Dermis blood vessel endothelial cell (primary cell): ENCODE data around the gene SMIM32. TPM values are rescaled to one million over a fixed set of nuclear protein-coding genes. Genes with fewer than 3 reads are reported as not detected.

Source experiments
- DNase-seq: peaks from one replicate; pipeline ENCODE4 v3.0.0; 2010
- total RNA-seq: library from RNA; depleted of rRNA; stranded (reverse); fragments of >200 nt; gene quantifications from 2 replicates; pipeline ENCODE4 v1.2.3, GENCODE V29; 2014

The SMIM32 gene
- not detected in 2 replicates for total RNA-seq

DNA sequence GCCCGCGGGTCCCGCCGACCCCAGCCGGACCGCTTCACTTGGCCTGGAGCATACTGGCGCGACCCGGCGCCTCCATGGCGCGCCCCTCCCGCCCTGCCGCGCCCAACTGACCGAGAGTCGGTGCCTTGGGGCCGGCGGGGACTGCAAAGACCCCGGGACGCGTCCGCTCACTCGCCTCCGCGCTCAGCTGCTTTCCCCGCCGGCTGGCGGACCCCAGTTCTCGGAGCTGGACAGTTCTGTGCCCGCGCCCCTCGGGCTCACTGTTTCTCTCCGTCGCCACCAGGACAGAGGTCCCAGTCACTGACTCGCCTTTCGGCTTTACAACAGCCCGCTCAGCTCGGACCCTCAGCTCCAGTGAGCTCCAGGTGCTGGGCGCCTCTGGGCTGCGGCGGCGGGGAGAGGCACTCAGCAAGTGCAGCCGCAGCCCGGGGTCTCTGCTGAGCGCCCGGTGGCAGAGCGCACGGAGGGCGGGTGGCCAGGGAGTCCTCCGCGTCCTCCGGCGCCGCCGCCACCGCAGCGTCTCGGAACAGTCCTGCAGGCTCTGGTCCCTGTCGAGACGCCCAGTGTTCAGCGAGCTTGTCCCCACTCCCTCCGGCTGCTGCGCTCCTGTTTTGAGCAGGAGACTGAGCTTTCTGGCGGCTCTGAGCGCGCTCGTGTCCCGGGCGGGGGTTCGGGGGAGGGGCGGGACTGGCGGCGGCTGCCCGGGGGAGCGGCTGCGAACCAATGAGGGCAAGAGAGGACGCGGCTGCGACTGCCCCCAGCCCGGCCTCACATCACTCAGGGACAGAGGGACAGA is at the start of gene SMIM32:
Gene SMIM32 (minus strand): TSS at position 637 of the 796 bp plus-strand sequence. CDS start 638 bp downstream, outside the sequence.
- peak; percentile 37 for DNase-seq

DNA sequence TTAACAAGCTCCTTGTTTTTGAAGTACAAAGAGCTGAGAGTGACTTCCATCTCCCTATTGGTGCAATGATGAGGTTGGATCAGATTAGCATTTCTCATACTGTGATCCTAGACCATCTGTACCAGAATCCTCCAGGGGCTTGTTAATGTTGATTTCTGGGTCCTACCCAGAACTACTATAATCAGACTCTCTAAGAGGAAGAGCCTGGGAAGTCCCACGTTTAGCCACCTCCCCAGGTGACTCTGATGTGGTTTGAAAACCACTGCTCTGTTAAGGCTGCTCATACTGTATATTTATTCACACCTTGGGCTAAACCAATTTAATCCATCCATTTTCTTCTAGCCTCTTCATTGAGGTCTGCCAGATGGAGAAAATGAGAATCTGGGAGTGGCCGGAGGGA is 49.6 kb upstream of the SMIM32 start:
- DNase-seq = no peak

DNA sequence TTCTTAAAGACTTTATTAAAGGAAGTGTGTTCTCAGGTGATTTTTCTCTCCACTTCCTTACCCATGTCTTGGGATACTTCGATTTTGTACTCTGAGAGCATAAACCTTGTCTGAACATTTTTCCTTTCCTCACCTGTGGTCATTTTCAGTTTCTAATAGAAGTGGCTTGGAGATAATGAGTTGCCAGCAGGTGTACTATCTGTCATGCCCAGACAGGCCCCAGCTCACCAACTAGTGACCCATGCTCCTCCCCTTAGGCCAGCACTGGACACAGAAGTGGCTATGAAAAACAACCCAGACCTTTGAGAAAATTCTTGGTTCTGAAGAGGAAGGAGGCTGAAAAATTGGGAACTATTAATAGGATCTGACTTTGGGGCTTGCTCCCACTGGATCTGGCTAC is 49.2 kb upstream of the SMIM32 start:
- no peak for DNase-seq

DNA sequence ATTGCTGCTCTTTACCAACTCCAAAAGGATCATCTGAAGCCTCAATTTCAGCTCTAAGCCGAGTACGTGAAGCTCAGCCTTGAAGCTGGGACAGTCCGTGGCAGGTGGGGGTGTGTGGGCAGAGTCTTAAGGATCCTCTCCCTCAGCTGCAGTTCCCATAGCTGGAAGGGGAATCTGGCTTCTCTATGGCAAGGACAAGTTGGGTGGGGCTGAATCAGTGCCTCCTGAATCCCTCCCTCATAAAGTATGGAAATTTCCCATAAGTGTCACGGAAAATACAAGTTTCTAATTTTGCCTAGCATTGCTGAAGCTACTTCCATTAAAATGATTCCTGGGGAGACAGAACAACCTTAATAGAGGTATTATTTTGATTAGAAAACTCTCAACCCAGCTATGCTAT is 47.9 kb upstream of the SMIM32 start:
- DNase-seq = no peak

DNA sequence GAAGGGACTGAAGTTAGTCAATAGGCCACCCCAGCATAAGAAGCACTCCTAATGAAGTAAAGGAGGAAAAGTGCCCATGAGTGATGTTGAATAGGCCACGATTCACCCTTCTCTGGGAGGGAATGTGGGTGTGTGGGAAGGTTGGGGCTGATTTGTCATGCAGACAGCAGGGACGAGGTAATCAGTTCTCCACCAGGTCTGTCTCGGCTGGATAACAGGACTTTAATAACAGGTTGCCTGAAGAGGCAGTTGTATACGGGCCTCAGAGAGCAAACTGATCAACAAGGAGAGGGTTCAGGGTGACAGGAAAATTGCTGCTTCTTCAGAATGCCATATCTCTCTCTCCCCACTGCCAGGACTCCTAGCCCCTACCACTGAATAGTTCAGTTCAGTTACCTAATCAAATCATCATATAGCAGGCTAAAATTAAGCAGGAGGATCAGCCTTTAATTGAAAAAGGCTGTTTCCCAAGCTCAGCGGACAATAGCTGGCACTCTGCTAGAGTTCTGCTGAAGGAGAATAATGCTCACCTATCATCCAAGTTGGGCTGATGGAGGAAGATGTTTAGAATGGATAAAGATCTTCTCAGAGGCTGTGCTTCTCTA is 43.6 kb upstream of the SMIM32 start:
- no peak for DNase-seq

DNA sequence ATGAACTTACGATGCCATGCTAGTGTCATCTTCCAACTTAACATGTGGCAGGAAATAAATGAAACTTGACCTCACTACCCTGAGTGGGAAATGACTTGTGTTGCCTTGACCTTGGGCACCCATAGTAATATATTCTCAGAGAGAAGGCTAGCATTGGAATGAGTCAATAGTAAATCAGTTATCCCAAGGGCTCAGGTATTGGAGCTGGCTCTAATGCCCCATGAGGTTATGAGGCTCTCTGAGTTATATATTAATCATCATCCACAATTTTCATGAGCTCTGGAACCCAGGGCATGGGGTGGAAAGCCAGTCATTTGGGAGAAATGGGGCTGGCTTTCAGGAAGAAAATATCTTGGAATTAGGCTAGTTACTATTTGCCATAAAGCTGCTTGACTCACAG is 42.4 kb upstream of the SMIM32 start:
- DNase-seq = no peak

DNA sequence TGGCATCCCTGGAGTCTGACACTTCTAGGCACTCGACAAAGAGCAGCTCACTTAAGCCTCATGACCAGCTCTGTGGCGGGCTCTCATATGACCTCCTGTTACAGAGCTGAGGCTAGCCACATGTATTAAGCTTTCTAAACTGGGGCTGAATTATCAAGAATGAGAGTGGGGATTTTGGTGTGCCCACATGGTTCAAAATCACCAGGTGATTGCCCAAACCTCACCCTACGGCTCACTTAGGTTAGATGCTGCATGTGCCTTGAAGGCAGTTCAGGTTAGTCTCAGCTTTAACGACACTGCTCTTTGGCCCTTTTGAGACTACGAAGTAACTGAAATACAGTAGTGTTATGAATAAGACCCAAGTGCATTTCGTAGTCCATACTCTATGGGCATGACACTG is 39.4 kb upstream of the SMIM32 start:
- DNase-seq = no peak

DNA sequence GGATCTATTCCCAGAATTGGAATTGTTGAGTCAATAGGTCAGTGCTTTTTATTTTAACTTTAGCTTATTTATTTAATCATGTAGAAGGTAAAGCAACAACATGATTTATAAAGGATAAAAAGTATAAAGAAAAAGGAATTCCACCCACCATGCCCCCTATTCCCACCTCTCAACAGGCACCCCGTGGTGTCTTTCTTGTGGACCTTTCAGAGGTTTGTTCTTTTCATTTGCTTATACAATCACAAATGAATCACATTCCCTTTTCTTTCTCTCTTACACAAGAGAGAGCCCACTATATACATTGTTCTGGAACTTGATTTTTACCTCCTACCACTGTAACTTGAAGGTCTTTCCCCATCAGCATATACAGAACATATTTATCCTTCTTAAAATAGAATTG is 37.2 kb upstream of the SMIM32 start:
- DNase-seq = no peak

DNA sequence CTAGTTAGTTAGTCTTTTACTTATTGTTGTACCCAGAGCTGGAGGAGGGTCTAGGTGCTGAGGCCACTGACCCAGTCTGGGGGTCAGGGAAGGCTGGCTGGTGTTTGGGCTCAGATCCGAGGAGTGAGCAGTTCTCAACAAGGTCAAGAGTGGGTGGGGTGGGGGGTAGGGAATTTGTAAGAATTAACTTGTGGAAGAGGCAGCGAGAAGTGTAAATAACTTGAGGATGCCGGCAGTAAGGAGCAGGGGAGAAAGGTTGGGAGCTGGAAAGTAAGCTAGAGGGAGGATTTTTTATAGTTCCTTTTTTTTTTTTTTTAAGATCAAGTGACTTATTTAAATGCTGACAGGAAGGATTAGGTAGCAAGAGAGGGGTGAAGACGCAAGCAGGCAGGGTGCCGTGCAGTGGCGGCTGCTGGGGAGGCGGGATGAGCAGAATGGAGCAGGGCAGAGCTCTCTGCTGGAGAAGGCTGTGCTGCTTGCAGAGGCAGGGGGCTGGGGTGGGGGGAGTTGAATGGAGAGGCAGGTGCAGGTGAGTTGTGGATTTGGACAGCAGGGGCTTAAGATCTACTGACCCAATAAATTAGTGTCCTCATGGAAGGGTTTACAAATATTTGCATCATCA is 35.3 kb upstream of the SMIM32 start:
- DNase-seq = no peak

DNA sequence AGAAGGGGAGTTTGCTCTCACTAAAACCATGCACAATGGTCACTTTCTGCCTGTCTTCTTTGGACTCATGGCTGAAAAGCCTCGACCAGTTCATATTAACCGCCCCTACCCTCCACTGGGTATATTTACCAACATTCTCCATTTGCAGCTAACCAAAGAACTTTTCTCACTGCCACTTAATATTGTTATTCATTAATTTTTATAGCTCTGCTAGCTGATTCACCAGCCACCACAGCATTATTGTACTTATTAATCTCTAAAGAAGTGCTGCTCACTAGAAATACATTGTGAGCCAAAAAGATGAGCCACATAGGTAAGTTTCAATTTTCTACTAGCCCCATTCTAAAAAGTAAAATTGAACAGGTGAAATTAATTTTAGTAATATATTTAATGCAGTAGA is 33.4 kb upstream of the SMIM32 start:
- DNase-seq = no peak

DNA sequence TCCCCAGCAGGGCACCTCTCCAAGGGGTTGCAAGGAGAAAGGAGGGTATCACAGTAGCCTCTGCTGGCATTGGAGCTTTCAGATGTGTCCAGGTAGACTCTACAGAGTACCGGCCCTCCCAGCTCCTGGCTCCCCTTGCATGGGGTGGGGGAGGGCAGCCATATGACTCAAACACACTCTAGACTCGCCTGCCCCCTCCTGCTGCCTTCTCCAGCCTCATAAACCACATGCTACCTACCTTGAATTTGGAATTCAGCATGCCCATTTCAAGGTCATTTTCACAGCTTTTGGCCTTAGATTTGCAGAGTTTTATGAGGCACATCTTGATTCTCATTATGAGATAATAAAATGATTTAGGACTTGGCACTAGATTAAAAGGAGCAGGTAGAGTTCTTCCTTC is 32.8 kb upstream of the SMIM32 start:
- no peak for DNase-seq

DNA sequence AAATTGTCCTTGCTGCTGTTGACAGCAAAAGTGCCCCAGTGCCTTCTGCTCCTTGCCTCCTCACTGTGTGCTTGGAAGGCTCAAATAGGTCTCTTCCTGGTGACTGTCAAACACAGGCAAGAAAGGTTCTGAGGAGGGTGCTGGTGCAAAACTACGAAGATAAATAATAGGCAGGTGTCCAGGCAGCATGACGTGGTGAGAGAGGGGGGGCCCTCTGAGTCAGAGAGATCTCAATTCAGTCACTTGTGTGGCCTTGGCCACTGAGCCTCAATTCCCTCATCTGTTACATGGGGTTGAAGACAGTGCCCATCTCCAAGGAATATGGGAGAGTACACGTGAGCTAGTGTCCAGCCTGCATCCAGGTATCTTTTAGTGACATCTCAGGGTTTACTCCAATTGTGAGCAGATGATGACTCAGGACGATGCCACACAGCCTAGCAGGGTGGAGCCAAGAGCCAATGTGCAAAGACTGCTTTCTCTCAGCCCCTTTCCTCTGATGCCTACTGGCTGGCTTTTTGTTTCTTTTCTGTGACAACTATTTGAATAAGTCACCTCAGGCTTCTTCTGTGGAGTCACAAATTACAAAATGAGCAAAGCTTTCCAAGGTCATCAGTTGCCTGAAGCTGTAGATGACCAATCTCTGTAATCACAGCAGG is 29.7 kb upstream of the SMIM32 start:
- no peak for DNase-seq

DNA sequence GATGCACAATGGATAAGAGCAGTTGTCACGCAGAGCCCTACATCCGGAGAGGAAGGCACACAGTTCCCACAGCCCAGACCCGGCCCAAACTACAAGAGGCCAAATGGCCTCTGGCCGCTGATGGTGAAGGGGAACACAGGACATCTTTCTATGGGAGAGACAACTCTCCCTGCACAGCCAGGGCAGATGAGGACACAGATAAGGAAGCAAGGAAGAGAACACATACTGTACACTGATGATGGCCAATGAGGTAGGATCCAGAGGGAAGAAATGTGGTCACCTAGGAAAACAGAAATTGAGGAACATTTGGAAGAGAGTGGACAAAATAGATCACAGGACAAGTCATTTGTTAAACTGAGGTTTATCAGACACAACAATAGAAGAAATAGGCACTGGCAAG is 28.4 kb upstream of the SMIM32 start:
- no peak for DNase-seq

DNA sequence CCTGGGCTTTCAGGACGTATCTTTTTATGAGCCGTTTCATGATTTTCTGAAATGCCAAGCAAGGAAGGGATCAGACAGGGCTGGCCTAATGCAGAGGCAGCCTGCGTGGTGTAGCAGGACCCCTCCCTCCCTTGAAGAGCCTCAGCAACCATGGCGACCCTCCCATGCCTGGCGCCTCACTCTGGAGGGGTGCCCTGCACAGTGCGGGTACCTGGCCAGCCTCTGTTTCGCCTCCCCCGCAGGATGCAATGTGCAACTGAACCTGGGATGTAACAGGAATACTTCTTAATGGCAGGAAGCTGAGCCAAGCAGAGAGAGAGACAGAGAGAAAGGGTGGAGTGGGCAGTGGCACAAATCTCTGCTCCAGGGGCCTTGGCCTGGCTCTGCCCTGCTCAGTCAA is 23.3 kb upstream of the SMIM32 start:
- no peak for DNase-seq

DNA sequence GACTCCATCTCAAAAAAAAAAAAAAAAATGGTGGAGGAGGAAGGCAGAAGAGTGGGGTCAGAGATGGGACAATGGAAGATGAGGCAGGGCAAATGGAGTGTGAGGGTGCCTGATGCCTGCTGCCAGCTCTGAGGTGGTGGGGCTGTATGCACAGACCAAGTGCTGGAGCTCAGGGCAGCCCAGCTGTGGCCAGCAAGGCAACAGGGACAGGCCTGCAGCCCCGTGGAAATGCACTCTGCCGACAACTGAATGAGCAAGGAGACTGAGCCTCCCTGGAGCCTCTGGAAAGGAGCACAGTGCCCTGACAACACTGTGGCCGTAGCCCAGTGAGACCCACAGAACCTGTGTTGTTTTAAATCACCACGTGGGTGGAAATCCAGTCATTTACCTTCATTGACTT is 22.9 kb upstream of the SMIM32 start:
- no peak for DNase-seq

DNA sequence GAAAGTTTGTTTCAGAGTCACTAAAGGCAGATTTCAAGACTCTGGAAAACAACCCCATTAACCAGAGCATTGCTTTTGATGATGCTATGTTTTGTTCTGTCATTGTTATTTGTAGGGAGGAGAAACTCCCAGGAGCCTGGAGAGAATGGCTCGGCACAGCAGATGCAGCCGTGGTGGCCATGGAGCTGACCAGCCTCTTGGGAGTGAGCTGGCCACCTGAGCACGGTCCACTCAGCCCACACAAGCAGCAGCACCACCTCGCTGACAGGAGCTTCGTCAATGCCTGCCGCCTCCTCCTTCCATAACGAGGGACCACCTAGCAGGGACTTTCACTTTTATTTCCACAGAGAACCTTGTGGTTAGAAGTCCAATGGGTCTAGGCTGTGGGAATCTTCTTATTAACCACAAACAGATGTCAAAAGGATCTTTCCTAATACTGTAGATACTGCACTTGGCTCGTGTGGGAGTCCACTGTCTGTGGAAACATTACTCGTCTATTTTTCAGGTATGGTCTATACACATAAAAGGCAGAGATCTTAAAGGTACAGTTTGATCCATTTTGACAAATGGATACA is 21.0 kb upstream of the SMIM32 start:
- no peak for DNase-seq

DNA sequence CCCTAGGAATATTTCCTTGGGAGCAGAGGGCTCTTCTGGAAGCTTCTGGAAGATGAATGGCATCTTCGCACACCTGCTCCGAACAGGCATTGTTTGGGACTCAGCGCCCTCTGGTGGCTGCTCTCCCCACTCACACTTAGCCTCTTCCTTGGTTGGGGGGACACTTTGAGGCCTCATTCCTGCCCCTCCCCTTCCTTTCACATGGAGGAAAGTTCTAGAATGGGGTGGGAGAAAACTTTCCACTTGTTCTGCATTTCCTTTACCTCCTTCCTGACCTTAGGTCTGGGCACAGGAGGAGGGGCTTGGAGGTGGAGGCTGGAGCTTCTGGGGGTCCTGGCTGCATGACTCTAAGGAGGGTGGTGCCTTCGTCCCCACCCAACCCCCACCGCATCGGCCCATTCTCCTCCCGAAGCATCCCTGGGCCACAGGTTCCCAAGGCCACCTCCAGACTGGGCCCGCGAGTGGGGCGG is 19.3 kb upstream of the SMIM32 start:
- peak; percentile 76 for DNase-seq

DNA sequence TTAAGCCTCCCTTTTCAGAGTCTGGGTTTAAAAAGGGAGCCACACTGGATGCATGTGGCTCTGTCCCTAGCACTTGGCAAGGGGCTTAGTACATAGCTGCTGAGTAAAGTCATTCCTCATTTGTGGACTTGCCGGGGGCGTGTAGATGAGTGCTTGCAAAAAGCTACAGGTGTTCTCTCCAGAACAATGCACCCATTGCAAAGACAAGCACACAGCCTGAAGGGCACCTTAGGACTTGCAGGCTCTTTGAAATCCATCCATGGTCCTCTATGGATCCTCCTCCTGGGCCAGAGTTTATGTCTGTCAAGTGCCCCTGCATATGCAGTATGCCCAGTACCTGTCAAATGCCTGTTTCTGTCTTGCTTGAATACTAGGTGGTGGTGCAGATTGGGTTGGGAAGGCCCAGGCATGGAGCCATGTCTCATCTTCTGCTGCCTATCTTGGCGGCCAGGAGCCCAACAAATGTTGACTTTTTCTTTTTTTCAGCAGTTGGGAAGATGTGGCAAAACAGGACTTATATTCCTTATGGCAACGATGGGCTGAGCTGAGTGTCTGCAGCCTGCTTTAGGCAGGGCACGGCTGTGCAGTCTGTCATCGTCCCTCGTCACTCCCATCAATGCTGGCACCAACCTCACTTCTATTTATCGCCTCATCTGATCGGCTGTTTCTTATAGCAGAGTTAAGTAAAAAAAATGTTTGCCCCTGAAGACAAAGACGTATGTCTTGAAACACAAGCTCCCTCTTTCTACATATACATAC is 18.5 kb upstream of the SMIM32 start:
- no peak for DNase-seq

DNA sequence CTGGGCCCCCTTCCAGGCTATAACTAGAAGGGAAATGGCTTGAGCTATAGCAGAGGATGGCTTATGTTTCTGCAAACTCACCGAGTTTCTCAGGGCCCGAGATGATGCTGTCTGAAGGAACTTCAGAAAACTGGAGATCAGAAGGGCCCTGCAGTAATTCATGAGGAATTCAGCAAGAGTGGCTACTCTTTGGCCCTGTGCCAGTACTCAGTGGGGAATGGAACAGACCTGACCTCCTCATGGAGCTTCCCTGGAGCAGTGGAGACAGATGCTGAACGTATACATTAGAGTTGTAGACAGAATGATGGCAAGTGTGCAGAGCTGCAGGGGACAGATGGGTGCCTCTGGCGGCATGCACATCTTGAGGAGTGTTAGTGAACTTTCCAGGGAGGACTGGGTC is 17.3 kb upstream of the SMIM32 start:
- no peak for DNase-seq

DNA sequence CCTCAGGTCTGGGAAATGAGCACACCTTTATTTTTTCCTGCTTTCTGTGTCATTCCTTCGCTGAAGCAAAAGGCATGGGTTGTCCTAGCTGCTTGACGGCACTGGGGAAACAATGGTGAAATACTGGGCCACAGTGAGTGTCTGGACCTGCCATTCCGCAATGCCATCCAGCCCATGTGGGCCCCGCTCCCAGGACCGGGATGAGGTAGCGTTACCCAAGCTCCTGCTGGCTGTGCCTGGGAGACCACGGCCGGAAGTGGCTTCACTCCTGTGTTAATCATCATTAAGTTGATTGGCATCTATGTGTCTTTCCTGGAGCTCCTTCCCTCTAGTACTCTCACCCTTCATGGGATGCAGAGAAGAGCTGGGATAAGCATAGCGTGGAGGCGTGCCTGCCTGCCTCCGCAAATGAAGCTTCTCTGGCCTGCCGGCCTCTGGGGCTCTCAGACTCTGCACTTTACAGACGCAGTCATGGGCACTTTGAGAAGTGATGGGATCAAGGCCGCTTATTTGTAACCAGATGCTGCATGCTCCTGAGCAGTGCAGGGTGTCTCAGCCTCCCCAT is 16.5 kb upstream of the SMIM32 start:
- DNase-seq = no peak

DNA sequence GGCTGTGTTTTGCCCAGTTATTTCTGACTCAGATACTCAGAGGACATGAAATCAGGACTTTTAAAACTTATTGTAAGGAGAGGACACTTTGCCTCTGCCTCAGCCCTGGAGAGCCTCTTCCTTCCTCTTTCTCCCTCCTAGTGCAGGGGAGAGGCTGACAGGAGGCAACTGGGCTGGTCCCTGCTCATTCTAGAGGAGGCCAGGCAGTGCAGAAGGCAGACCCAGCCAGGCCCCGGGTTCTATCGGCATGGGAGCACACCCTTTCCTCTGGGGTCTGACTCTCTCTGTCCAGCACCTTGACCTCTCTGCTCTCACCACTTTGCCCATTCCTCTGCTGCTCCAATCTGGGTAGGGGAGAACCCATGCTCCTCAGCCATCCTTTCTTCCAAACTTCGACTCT is 16.0 kb upstream of the SMIM32 start:
- DNase-seq = no peak

DNA sequence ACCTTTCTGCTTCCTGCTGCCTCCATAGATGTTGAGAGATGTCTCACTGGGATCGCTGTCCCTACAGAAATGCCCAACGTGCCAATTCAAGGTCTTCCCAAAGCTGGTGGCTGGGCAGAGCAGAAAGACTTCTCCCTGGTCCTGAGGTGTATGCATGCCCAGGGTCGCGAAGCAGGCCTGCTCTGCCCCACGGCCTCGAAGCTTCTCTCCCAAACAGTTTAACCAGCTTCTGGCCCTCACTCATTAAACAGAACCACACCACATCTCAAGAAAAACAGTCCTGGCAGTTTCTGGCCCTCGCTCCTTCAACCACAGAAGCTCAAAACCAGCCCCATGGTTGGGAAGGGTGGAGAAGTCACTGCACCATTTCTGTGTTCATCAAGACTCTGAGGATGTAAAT is 14.7 kb upstream of the SMIM32 start:
- DNase-seq = no peak
